HepG2 (cell line): ENCODE data around the gene RTEL1. TPM values are rescaled to one million over a fixed set of nuclear protein-coding genes. Genes with fewer than 3 reads are reported as not detected.
A peak's percentile ranks its signal among the peaks of the same experiment; 100 is the strongest.

Source experiments
- BRCA1 ChIP-seq: sonication (generic); formaldehyde crosslinking; IDR thresholded peaks from 2 replicates; pipeline ENCODE4 v1.4.0; 2020; ENCODE audit warnings: missing genetic modification reagents
- BRD4 ChIP-seq: sonication (generic); formaldehyde crosslinking; IDR thresholded peaks from 2 replicates; pipeline ENCODE4 v1.4.0; 2020; ENCODE audit warnings: missing genetic modification reagents
- MTA3 ChIP-seq: sonication (generic); formaldehyde crosslinking; IDR thresholded peaks from 2 replicates; pipeline ENCODE4 v1.4.0; 2020; ENCODE audit warnings: missing genetic modification reagents
- NFYB ChIP-seq: sonication (generic); formaldehyde crosslinking; IDR thresholded peaks from 2 replicates; pipeline ENCODE4 v1.4.0; 2020; ENCODE audit warnings: missing genetic modification reagents
- POLR2AphosphoS2 ChIP-seq: IDR thresholded peaks from 2 replicates; pipeline ENCODE4 v1.6.1; 2011; ENCODE audit warnings: low read depth, low read length, improper control_type of control experiment
- RXRA ChIP-seq: sonication (generic); formaldehyde crosslinking; IDR thresholded peaks from 2 replicates; pipeline ENCODE4 v1.5.1; 2020; ENCODE audit warnings: missing genetic modification reagents
- SETDB1 ChIP-seq: sonication (generic); formaldehyde crosslinking; IDR thresholded peaks from 2 replicates; pipeline ENCODE4 v1.5.1; 2020; ENCODE audit warnings: missing genetic modification reagents, mild to moderate bottlenecking, borderline replicate concordance
- SNAPC2 ChIP-seq: sonication (generic); formaldehyde crosslinking; IDR thresholded peaks from 2 replicates; pipeline ENCODE4 v1.8.1; 2022; ENCODE audit warnings: mild to moderate bottlenecking, missing genetic modification reagents
- SPEN ChIP-seq: sonication (generic); formaldehyde crosslinking; IDR thresholded peaks from 2 replicates; pipeline ENCODE4 v1.5.1; 2020; ENCODE audit warnings: low read depth, mild to moderate bottlenecking, missing genetic modification reagents
- TAF15 ChIP-seq: fragments of 200-400 bp; formaldehyde crosslinking; IDR thresholded peaks from one replicate; pipeline ENCODE4 v1.6.1; 2018; ENCODE audit warnings: mild to moderate bottlenecking, low read depth, low read length; ENCODE audit not compliant: poor library complexity, severe bottlenecking
- TBP ChIP-seq: sonication (generic); formaldehyde crosslinking; IDR thresholded peaks from 2 replicates; pipeline ENCODE4 v1.5.0; 2020; ENCODE audit warnings: missing genetic modification reagents
- ZNF282 ChIP-seq: fragments of 450-650 bp; IDR thresholded peaks from 2 replicates; pipeline ENCODE4 v1.6.1; 2018; ENCODE audit not compliant: partially characterized antibody
- ZNF552 ChIP-seq: sonication (generic); formaldehyde crosslinking; IDR thresholded peaks from 2 replicates; pipeline ENCODE4 v1.9.0; 2022; ENCODE audit warnings: missing genetic modification reagents, mild to moderate bottlenecking, borderline replicate concordance
- ZNF670 ChIP-seq: sonication (generic); formaldehyde crosslinking; IDR thresholded peaks from 2 replicates; pipeline ENCODE4 v1.8.0; 2022; ENCODE audit warnings: mild to moderate bottlenecking, missing genetic modification reagents, borderline replicate concordance
- ZNF883 ChIP-seq: sonication (generic); formaldehyde crosslinking; IDR thresholded peaks from 2 replicates; pipeline ENCODE4 v1.5.1; 2020; ENCODE audit warnings: mild to moderate bottlenecking, missing genetic modification reagents; ENCODE audit errors: not compliant biosample characterization
- ZSCAN9 ChIP-seq: IDR thresholded peaks from 2 replicates; pipeline ENCODE4 v1.6.1; 2016; ENCODE audit warnings: borderline replicate concordance
- polyA plus RNA-seq, 8 experiments: library from polyadenylated mRNA; depleted of rRNA in 3 of 8; stranded (reverse) in 7 of 8; unstranded in 1 of 8; fragments of >200 nt; fragmentation: Illumina TruSeq in 4 of 8; extraction: Trizol in 4 of 8; gene quantifications; 2 replicates each; pipeline versions ENCODE4 v1.2.1 to v1.2.3, GENCODE V29; 2011 to 2016; ENCODE audit warnings: low read depth in 4 of 8, missing spikeins in 1 of 8, mixed read lengths in 1 of 8; ENCODE audit not compliant: insufficient read depth in 1 of 8
- total RNA-seq, 5 experiments: library from RNA; depleted of rRNA; stranded (reverse); fragments of >200 nt; fragmentation: Illumina TruSeq; extraction: Trizol; gene quantifications; 2 replicates each; pipeline ENCODE4 v1.2.3, GENCODE V29; 2016; ENCODE audit warnings: low read depth in 1 of 5
- TF ChIP-seq, protein P1 (sequence below): fragments of 450-650 bp; IDR thresholded peaks from 2 replicates; pipeline ENCODE4 v1.6.1; 2016
- TF ChIP-seq, protein P2 (sequence below): sonication (generic); formaldehyde crosslinking; IDR thresholded peaks from 2 replicates; pipeline ENCODE4 v1.4.0; 2020; ENCODE audit warnings: missing genetic modification reagents
- TF ChIP-seq, protein P3 (sequence below): sonication (generic); formaldehyde crosslinking; IDR thresholded peaks from 2 replicates; pipeline ENCODE4 v1.4.0; 2020; ENCODE audit warnings: mild to moderate bottlenecking, missing genetic modification reagents

Gene RTEL1
- total and polyA plus RNA-seq, 2 of the 13 experiments (the other 11 are each of a cell fraction or from before 2014, with no cell fraction given) = 21.8 to 36.4 TPM

DNA sequence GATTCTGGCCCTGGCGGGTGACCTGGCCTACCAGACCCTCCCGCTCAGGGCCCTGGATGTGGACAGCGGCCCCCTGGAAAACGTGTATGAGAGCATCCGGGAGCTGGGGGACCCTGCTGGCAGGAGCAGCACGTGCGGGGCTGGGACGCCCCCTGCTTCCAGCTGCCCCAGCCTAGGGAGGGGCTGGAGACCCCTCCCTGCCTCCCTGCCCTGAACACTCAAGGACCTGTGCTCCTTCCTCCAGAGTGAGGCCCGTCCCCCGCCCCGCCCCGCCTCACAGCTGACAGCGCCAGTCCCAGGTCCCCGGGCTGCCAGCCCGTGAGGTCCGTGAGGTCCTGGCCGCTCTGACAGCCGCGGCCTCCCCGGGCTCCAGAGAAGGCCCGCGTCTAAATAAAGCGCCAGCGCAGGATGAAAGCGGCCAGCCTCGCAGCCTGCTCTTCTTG is 80.6 kb downstream of the RTEL1 start (continued):
- TF ChIP-seq, protein P1, sequence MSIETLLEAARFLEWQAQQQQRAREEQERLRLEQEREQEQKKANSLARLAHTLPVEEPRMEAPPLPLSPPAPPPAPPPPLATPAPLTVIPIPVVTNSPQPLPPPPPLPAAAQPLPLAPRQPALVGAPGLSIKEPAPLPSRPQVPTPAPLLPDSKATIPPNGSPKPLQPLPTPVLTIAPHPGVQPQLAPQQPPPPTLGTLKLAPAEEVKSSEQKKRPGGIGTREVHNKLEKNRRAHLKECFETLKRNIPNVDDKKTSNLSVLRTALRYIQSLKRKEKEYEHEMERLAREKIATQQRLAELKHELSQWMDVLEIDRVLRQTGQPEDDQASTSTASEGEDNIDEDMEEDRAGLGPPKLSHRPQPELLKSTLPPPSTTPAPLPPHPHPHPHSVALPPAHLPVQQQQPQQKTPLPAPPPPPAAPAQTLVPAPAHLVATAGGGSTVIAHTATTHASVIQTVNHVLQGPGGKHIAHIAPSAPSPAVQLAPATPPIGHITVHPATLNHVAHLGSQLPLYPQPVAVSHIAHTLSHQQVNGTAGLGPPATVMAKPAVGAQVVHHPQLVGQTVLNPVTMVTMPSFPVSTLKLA = no peak
- TF ChIP-seq TAF15 = no peak
- TF ChIP-seq BRD4 (CRISPR knock-in tag) = no peak; the same call in 1 of the 2 replicates
- no peak for TF ChIP-seq ZNF552 (CRISPR knock-in tag)
- no peak for TF ChIP-seq SPEN (CRISPR knock-in tag)
- TF ChIP-seq NFYB (CRISPR knock-in tag) = no peak
- no peak for TF ChIP-seq MTA3 (CRISPR knock-in tag)
- TF ChIP-seq ZNF883 (CRISPR knock-in tag) = no peak
- TF ChIP-seq, protein P2, sequence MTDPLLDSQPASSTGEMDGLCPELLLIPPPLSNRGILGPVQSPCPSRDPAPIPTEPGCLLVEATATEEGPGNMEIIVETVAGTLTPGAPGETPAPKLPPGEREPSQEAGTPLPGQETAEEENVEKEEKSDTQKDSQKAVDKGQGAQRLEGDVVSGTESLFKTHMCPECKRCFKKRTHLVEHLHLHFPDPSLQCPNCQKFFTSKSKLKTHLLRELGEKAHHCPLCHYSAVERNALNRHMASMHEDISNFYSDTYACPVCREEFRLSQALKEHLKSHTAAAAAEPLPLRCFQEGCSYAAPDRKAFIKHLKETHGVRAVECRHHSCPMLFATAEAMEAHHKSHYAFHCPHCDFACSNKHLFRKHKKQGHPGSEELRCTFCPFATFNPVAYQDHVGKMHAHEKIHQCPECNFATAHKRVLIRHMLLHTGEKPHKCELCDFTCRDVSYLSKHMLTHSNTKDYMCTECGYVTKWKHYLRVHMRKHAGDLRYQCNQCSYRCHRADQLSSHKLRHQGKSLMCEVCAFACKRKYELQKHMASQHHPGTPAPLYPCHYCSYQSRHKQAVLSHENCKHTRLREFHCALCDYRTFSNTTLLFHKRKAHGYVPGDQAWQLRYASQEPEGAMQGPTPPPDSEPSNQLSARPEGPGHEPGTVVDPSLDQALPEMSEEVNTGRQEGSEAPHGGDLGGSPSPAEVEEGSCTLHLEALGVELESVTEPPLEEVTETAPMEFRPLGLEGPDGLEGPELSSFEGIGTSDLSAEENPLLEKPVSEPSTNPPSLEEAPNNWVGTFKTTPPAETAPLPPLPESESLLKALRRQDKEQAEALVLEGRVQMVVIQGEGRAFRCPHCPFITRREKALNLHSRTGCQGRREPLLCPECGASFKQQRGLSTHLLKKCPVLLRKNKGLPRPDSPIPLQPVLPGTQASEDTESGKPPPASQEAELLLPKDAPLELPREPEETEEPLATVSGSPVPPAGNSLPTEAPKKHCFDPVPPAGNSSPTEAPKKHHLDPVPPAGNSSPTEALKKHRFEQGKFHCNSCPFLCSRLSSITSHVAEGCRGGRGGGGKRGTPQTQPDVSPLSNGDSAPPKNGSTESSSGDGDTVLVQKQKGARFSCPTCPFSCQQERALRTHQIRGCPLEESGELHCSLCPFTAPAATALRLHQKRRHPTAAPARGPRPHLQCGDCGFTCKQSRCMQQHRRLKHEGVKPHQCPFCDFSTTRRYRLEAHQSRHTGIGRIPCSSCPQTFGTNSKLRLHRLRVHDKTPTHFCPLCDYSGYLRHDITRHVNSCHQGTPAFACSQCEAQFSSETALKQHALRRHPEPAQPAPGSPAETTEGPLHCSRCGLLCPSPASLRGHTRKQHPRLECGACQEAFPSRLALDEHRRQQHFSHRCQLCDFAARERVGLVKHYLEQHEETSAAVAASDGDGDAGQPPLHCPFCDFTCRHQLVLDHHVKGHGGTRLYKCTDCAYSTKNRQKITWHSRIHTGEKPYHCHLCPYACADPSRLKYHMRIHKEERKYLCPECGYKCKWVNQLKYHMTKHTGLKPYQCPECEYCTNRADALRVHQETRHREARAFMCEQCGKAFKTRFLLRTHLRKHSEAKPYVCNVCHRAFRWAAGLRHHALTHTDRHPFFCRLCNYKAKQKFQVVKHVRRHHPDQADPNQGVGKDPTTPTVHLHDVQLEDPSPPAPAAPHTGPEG (CRISPR knock-in tag) = no peak
- no peak for TF ChIP-seq RXRA (CRISPR knock-in tag)
- TF ChIP-seq, protein P3, sequence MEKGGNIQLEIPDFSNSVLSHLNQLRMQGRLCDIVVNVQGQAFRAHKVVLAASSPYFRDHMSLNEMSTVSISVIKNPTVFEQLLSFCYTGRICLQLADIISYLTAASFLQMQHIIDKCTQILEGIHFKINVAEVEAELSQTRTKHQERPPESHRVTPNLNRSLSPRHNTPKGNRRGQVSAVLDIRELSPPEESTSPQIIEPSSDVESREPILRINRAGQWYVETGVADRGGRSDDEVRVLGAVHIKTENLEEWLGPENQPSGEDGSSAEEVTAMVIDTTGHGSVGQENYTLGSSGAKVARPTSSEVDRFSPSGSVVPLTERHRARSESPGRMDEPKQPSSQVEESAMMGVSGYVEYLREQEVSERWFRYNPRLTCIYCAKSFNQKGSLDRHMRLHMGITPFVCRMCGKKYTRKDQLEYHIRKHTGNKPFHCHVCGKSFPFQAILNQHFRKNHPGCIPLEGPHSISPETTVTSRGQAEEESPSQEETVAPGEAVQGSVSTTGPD (CRISPR knock-in tag) = peak; percentile 48; the same call in 1 of the 2 replicates
- no peak for TF ChIP-seq SNAPC2 (CRISPR knock-in tag)
- no peak for TF ChIP-seq ZNF282
- no peak for TF ChIP-seq ZNF670 (CRISPR knock-in tag)
- no peak; the same call in 1 of the 2 replicates for TF ChIP-seq POLR2AphosphoS2
- no peak for TF ChIP-seq SETDB1 (CRISPR knock-in tag)
- no peak for TF ChIP-seq ZSCAN9
- TF ChIP-seq BRCA1 = no peak
- TF ChIP-seq TBP = no peak
